SH-SY5Y (cell line): ENCODE results near the gene FBXL7.

Experiments
- GATA2 ChIP-seq: IDR thresholded peaks from 2 replicates; pipeline ENCODE4 v1.6.1; 2011; ENCODE audit warnings: mild to moderate bottlenecking, low read depth, low read length
- GATA3 ChIP-seq: IDR thresholded peaks from 2 replicates; pipeline ENCODE4 v1.6.1; 2011; ENCODE audit warnings: low read depth, mild to moderate bottlenecking, low read length, moderate library complexity

DNA sequence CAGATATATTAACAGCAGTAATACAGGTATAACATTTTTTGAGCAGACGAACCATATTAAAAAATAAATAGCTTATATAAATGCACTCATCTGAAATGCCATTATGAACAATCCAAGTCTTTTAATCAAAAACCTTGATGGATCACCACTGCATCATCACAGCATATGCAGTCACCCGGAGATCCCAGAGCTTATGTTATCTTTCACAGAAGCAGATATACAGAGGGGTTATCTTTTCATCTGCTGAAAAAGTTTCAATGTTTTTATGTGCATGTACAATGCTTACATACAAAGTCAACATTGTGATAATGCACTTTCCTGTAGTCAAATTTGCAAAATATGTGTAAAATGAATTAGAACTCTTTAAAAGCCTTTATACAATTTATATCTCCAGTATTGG is 211.9 kb downstream of the FBXL7 start:
- TF ChIP-seq GATA2 (peak; percentile 85), GATA3 (peak; percentile 95)
